ENCODE data around the gene ARHGAP9.

ARHGAP9 gene

DNA sequence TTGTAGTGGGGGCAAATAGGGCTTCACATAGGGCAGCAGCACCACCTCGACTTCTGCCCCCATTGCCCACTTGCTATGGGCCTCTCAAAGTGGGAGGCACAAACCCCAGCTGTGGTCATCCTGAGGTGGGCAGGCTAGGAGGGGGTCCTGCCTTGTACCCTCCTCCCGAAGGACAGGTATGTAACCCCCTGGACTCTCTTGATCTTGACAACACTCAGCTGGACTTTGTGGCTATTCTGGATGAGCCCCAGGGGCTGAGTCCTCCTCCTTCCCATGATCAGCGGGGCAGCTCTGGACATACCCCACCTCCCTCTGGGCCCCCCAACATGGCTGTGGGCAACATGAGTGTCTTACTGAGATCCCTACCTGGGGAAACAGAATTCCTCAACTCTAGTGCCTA is 8.0 kb downstream of the ARHGAP9 start:
- DNase-seq, result no peak

DNA sequence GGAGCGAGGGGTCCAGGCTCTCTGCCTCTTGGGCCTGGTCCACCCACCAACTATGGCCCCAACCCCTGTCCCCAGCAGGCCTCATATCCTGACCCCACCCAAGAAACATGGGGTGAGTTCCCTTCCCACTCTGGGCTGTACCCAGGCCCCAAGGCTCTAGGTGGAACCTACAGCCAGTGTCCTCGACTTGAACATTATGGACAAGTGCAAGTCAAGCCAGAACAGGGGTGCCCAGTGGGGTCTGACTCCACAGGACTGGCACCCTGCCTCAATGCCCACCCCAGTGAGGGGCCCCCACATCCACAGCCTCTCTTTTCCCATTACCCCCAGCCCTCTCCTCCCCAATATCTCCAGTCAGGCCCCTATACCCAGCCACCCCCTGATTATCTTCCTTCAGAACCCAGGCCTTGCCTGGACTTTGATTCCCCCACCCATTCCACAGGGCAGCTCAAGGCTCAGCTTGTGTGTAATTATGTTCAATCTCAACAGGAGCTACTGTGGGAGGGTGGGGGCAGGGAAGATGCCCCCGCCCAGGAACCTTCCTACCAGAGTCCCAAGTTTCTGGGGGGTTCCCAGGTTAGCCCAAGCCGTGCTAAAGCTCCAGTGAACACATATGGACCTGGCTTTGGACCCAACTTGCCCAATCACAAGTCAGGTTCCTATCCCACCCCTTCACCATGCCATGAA is 8.6 kb downstream of the ARHGAP9 start:
- no peak for DNase-seq

DNA sequence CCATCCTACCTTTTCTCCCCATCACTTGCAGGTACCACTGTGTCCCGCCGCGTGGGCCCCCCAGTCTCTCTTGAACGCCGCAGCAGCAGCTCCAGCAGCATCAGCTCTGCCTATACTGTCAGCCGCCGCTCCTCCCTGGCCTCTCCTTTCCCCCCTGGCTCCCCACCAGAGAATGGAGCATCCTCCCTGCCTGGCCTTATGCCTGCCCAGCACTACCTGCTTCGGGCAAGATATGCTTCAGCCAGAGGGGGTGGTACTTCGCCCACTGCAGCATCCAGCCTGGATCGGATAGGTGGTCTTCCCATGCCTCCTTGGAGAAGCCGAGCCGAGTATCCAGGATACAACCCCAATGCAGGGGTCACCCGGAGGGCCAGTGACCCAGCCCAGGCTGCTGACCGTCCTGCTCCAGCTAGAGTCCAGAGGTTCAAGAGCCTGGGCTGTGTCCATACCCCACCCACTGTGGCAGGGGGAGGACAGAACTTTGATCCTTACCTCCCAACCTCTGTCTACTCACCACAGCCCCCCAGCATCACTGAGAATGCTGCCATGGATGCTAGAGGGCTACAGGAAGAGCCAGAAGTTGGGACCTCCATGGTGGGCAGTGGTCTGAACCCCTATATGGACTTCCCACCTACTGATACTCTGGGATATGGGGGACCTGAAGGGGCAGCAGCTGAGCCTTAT is 9.2 kb downstream of the ARHGAP9 start:
- DNase-seq, result no peak

DNA sequence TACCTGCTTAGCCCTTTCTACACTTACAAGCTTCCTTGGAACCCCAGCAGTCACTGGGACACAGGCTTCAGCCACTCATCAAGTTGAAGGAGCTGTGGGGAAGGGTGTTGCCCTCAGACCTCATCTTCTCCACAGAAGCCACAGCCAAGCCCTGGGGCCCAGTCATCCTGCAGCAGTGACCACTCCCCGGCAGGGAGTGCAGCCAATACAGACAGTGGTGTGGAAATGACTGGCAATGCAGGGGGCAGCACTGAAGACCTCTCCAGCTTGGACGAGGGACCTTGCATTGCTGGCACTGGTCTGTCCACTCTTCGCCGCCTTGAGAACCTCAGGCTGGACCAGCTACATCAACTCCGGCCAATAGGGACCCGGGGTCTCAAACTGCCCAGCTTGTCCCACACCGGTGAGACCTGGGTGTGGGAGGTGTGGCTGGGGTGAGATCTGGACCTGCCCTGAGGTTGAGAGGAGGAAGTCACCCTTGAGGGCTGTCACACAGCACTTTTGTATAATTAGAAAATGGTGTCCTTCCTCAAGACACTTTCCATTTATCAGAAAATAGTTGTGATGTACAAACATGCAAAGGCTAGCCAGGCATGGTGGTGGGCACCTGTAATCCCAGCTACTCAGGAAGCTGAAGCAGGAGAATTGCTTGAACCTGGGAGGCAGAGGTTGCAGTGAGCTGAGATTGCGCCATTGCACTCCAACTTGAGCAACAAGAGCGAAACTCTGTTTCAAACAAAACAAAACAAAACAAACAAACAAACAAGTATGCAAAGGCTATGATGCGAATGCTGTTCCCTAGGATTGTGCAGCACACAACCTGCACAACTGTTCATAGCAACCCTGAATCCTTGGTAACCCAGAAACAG is 10.1 kb downstream of the ARHGAP9 start:
- DNase-seq, result no peak

DNA sequence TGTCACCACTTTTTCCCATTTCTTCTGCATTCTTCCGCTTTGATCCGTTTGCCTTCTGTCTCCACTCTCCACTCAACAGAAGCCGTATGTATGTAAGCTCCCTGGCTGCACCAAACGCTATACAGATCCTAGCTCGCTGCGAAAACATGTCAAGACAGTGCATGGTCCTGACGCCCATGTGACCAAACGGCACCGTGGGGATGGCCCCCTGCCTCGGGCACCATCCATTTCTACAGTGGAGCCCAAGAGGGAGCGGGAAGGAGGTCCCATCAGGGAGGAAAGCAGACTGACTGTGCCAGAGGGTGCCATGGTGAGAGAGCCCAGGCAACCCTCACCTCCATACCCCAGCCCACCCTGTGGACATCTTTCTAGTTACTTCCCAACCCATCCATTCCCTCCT is 11.8 kb downstream of the ARHGAP9 start:
- no peak for DNase-seq

DNA sequence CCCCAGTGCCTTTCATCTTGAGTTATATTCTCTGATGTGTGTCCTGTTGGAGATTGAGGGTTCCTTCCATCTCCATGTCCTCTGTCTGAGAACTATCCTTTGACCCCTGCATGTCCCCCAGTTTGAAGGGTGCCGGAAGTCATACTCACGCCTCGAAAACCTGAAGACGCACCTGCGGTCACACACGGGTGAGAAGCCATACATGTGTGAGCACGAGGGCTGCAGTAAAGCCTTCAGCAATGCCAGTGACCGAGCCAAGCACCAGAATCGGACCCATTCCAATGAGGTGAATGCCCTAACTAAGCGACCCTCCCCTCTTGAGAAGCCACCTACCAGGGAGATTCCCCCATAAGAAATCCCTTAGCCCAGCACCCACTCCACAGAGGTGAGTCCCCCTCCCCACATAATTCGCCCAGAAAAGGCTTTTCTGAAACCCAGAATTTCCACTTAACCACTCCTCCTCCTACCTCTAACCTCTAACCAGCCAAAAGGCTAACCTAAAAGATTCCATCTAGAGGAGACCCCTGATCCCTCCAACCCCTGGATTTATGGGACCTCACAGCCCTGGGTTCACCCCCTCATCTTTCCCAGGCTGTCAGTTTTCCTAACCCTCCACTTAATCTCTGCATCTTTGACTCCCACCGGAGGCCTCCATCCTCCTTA is 12.3 kb downstream of the ARHGAP9 start:
- no peak for DNase-seq

DNA sequence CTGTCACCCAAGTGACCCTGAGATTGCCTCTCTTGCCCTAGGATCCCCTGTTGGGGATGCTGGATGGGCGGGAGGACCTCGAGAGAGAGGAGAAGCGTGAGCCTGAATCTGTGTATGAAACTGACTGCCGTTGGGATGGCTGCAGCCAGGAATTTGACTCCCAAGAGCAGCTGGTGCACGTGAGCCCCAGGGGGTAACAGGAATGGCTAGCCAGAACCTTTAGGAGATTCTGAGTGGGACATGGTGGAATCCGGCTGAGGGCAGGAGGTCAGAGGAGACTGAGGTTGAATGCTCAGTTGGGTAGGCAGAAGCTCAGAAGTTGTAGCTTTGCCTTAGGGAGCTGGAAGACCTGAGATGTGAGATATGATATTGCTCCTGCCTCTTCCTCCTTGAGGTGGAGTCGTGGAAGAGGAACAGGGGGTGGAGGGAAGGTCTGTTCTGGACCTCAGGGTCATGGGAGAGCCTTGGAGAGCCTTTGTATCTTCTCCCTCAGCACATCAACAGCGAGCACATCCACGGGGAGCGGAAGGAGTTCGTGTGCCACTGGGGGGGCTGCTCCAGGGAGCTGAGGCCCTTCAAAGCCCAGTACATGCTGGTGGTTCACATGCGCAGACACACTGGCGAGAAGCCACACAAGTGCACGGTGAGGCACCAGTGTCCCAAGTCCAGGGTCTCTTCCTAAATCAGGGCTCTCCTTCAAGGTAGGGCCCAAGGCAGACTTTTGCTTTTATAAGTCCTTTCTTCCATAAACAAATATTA is 13.7 kb downstream of the ARHGAP9 start:
- no peak for DNase-seq

DNA sequence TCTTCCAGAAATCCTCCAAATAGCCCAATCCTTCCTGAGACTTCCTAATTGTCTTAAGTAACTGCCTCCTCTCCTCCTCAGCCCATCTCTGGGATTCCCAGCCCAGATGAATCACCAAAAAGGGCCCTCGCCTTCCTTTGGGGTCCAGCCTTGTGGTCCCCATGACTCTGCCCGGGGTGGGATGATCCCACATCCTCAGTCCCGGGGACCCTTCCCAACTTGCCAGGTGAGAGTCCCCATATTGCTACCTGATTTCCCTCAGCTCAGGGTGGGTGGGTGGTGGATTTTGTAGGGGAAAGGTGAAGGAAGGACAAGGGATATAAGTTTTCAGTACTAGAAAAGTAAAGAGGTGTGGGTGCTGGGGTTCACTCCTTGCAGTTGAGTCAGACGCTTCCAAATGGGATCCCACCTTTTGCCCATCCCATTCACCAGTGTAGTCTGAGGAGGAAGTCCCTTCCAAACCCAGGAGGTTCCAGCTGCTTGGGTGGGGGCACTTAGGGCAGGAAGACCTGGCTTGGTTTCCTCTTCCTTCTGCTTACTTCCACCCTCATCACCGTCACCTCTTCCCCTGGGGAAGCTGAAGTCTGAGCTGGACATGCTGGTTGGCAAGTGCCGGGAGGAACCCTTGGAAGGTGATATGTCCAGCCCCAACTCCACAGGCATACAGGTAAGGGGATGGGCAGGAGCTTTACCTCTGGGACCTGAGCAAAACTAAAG is 14.5 kb downstream of the ARHGAP9 start:
- no peak for DNase-seq

DNA sequence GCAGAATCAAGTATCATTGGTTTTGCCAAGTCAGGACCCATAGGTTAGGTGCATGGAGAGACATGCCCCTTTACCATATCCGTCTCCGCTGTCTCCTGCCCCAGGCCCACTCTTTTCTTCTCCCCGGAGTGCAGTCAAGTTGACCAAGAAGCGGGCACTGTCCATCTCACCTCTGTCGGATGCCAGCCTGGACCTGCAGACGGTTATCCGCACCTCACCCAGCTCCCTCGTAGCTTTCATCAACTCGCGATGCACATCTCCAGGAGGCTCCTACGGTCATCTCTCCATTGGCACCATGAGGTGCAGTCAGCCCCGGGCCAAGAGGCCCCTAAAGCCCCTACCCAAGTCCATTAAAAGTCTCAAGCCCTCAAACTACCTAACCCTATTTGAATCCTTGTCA is 15.1 kb downstream of the ARHGAP9 start:
- no peak for DNase-seq

DNA sequence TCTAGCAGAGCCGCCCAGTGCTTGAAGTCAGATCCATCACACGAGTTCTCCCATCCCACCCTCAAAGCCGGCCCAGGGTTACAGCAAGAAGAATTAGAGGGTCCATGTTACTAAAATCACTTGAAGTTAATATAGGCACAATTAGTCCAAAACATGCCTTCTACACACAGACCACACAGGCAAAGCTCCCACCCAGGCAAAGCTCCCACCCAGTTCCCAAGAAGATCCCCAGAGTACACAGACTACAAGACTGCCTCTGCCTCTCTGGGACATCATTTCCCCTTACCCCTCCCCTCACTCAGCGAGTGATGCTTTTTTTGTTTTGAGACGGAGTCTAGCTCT is 16.8 kb downstream of the ARHGAP9 start:
- DNase-seq, result no peak

DNA sequence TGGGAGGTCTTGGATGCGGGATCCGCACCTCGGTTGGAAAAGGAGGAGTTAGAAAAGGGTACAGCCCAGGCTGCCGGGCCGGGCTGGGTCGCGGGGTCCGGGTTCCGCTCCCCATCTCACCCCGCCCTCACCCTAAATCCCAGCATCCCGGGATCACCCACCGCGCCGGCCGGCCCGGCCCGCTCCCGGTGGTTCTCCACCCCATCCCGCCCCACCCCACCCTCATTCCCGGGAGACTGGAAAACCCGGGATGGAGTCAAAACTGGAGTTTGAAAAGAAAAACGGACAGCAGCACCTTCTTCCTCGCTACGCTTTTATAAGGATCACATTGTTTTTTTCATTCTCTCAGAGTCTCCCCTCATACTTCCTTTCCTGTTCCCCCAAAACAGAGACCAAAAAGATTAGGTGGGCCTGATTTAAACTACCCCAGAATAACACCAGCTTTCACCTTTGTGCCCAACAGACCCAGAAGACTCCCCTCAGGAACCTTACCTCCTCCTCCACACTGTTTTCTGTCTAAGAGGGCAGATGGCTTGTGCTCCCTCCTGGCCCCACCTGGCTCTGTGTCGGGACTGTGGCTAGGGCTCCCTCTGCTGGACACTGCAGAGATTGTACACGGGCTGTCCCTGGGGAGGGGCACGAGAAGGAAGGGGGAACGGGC is 17.3 kb downstream of the ARHGAP9 start:
- DNase-seq, result peak; percentile 91

DNA sequence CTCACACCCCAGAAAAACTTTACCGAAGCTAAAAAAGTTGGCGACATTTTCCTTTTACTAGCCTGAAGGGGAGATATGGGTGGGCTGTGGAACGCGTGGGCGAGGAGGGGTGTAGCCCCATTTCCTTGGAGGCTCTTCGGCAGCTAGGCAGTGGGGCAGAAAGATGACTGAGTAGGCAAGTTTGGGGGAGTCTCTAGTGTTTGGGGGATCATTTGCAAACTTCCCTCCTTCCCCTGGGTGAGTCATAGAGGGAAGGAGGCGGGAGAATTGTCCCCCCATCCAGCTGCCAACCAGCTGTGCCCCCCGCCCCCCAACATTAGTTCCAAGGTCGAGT is 17.8 kb downstream of the ARHGAP9 start:
- DNase-seq, result no peak

DNA sequence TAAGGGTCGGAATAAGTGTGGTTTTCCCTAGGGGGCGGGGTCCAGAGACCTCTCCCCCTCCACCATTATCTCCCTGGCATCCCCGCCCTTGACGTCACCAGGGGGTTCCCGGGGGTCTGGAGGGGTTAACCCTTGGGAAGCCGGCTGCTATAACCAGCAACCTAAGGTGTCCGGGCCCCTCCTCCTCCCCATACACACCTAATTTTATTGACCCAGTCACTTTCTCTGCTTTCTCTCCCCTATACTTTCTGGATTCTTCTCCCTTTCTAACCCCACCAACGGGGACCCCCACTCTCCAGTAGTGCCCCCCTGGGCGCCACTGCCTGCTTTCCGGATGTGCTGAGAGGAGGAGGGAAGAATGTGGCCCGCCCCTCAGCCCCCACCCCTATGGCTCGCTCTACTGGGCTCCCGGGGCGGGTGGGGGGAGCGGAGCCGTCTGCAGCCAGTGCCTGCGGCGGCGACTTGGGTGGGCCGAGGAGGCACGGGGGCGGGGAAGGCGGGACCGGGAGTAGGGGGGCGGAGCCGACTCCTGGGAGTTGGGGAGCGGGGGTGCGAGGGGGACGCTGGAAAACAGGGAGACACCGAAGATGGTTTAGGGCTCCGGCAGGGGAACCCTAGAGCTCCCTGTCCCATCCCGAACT is 18.3 kb downstream of the ARHGAP9 start:
- DNase-seq, result peak; percentile 92

DNA sequence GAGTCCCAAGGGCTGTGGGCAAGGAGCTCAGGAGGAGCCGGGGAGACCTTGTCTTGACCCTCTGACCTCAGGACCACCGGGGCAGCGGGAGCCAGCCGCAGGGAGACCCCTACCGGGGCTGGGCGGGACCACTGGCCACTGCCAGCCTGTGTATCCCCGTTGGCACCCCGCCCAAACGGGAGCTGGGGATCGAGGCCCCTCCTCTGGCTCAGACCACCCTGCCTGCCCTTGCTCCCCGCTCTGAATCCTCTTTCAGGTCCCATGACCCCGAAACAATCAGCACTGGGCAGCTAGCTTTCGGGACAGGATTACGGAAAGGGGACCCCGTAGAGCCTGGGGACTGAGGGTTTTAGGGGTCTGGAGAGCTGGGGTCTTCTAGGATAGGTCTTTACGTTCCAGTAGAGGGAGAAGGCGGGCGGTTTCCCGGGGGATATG is 18.8 kb downstream of the ARHGAP9 start:
- peak; percentile 57 for DNase-seq

DNA sequence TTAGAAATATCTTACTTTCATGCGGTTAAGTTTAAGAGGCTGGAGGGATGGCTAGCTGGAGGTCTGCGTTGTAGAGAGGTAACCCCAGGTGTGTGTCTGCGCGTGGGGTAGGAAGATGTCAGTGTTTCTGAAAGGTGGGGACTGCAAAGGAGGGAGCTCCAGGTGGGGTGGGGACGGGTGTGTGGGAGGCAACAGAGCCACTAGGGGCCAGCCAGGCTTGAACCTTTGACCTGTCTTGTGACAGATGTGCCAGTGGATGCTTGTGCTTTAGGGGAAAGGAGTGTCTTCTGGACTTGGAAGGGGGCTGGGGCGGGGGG is 19.2 kb downstream of the ARHGAP9 start:
- no peak for DNase-seq

DNA sequence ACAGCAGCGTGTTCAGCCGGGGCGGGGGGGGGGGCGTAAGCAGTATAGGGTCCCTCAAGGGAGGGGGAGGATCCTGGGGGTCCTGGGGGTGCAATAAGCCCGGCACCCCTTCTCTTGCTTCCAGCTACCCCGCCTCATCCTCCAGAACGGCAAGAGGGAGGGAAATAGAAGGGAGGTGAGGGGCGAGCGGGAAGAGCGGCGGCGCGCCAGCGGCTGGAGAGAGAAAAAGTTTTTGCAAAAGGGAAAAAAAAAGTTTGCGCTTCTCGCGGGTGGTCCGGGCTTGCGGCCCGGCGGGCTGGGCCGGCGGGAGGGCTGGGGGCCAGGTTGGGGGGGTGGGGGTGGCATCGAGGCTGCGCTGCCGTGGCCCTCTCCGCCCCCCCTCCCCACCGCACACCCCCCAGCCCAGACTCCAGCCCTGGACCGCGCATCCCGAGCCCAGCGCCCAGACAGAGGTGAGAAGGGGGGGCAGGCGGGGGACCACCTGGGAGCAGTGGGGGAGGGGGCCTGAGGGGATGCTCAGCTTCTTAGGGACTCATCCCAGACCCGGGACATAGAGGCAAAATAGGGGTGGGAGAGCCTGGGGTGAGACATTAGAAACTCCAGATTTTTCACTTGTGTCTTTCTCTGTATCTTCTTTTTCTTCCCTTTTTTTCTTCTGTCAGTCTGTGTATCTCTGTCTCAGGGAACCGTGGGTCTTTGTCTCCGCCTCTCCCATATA is 19.8 kb downstream of the ARHGAP9 start, which contains the start of gene GLI1:
TSS of gene GLI1 (plus strand) at position 36 of the 718 bp plus-strand sequence. CDS start 3,907 bp downstream, outside the sequence.
- DNase-seq, result peak; percentile 89

DNA sequence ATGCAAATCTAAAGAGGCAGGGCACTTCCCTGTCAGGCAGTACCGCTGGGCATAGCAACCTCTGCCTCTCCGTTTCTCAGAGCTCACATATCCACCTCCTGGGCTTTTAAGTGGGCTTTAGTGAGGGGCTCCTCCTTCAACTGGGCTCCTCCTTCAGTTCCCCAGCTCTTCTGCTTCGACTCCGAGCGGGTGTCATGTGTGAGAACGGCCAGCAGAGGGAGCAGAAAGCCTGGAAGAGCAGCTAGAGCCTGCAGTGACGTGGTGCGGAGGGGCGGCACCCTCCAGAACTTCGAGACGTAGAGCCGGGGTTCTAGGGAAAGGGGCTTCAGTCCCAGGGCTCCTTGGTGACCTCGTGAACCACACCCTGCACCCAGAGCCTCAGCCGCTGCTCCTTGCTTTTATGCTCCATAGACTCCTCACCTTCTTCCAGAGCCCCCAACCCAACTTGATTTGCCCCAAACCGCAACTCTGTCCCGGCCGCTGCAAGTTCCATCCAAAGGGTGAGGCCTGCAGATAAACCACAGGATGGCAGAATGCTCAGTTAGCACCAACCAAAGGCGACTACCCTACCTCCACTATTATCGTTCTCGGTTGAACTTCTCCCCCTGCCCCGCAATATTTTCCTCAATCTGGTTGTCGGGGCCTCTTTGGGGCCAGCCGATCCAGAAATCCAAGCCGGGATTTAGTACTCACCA is 20.5 kb downstream of the ARHGAP9 start:
- DNase-seq, result peak; percentile 97

DNA sequence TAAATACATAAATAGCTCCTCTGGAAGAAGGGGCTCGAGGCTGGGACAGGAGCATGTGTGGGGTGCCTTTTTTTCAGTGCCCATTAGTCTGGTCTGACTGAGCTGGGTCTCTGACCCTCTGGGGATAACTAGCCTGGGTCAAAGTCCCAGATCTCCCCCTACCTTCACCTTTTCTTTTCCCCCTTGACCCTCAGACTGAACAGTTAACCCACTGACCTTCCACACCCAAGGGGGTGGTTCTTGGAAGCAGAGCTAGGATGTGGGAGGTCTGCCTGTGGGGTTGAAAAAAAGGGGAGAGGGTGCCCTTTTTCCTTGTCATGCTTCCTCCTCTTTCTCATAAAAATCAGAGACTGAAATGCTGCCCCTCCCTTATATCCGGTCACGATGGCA is 21.0 kb downstream of the ARHGAP9 start:
- DNase-seq, result no peak

DNA sequence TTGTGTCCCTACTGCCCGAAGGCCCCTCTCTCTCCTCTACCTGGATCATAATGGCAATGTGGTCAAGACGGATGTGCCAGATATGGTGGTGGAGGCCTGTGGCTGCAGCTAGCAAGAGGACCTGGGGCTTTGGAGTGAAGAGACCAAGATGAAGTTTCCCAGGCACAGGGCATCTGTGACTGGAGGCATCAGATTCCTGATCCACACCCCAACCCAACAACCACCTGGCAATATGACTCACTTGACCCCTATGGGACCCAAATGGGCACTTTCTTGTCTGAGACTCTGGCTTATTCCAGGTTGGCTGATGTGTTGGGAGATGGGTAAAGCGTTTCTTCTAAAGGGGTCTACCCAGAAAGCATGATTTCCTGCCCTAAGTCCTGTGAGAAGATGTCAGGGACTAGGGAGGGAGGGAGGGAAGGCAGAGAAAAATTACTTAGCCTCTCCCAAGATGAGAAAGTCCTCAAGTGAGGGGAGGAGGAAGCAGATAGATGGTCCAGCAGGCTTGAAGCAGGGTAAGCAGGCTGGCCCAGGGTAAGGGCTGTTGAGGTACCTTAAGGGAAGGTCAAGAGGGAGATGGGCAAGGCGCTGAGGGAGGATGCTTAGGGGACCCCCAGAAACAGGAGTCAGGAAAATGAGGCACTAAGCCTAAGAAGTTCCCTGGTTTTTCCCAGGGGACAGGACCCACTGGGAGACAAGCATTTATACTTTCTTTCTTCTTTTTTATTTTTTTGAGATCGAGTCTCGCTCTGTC is 22.8 kb downstream of the ARHGAP9 start:
- DNase-seq, result no peak
